ENCODE results near the gene MLEC. TPM values are rescaled to one million over a fixed set of nuclear protein-coding genes. Genes with fewer than 3 reads are reported as not detected.

The MLEC gene
- total RNA-seq, 1 donor from 2014 or later, result 124 TPM

DNA sequence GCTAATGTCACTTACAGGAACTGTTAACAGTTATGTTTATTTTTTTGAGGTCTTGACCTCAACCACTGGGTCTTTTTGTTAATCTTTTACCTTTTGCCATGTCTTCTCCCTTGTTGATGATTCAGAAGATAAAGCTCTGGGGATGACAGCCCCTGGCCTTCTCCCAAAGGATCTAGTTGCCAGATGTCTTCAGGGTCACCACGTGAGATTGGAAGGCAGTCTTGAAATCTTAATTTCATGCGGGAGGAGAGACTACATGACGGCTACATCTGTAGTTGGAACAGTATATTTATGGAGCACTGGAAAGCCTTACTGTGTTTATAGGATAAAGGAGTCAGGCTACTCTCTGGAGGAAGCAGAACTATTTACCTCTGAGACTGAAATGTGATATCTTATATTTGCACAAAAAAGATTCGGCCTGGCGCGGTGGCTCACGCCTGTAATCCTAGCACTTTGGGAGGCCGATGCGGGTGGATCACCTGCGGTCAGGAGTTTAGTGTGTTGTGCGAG lies 5.6 kb downstream of the MLEC start:
- TF ChIP-seq CTCF (conservative IDR thresholded peaks at IDR 0.05; ENCODE audit: low read depth, low read length), result no peak
- no peak overlapping the region for H3K4me3 ChIP-seq (ENCODE audit: low read depth, low read length)
- DNase-seq (ENCODE audit: low read depth), result no peak

DNA sequence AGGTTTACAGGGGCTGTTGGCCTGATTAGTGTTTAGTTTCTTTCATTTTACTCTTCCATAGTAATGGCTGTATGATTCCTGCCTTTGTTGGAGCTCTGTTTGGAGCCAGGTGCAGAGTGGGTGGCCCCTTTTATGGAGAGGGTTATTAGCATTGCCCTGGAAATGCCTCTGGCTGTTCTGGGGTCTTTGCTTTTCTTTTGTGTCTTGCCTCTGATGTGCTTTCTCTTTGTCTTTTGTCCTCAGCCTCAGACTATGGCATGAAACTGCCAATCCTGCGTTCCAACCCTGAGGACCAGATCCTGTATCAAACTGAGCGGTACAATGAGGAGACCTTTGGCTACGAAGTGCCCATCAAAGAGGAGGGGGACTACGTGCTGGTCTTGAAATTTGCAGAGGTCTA lies 6.9 kb downstream of the MLEC start:
- no peak for TF ChIP-seq CTCF (conservative IDR thresholded peaks at IDR 0.05; ENCODE audit: low read depth, low read length)
- DNase-seq (ENCODE audit: low read depth), result no peak

DNA sequence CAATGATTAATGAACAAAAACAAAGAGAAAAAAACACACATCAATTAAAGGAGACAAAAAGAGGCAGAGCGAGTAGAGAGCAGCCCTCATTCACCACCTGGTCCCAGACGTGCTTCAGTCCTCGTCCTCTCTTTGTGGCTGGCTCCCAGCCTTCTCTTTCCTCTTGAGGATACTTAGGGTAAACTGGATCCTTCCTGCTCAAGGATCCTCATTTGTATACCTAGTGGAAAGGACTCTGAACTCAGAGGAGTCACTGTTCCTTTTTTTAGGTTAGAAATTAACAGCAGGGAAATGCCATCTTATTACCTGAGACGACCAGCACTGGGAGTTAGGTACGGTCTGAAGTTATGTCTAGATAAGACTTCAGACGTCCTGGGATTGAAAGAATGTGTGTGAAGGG lies 9.7 kb downstream of the MLEC start:
- DNase-seq (ENCODE audit: low read depth), result no peak

More for the DNA sequence above, 6.9 kb downstream of the MLEC start:
- no peak overlapping the region for H3K4me3 ChIP-seq (ENCODE audit: low read depth, low read length)

DNA sequence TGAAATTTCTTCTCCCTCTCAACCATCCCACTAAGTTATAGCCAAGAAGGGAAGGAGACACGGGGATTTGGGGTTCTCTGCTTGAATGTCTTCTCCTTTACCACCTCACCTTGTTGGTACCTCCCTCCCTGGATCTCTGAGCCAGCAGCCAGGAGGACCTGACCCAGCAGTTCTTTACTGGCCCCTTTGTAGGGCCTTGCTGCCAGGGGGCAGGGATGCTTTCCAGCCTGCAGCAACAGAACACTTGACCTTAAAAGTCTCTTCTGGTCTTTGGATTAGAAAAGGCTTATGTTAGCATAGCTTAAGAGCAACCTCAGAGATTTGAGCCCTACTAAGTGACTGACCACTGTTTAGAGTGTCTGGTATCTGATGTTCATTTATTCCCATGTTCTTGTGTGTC lies 10.4 kb downstream of the MLEC start:
- H3K4me3 ChIP-seq (ENCODE audit: low read depth, low read length), result no peak overlapping the region
- TF ChIP-seq CTCF (conservative IDR thresholded peaks at IDR 0.05; ENCODE audit: low read depth, low read length), result no peak
- no peak for DNase-seq (ENCODE audit: low read depth)

More for the DNA sequence above, 9.7 kb downstream of the MLEC start:
- no peak overlapping the region for H3K4me3 ChIP-seq (ENCODE audit: low read depth, low read length)
- no peak for TF ChIP-seq CTCF (conservative IDR thresholded peaks at IDR 0.05; ENCODE audit: low read depth, low read length)

DNA sequence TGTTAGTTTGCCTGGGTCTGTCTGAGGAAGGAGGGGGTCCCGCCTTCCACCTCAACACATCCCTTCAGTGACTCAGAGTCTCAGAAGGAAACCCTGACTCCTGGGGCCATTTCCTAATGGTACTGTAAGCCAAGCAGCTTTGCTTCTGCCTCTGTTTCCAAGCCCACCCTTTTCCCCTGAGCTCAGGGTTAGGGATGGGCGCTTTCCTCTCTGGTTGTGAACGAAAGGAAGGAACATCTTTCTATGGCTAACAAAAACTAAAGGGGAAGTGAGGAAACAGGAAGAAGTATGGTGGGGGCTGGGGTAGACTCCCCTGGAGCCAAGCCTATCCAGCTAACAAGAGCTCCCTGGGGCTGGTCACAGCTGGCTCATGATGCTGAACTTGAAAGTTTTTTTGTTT lies 11.7 kb downstream of the MLEC start:
- no peak for TF ChIP-seq CTCF (conservative IDR thresholded peaks at IDR 0.05; ENCODE audit: low read depth, low read length)
- H3K4me3 ChIP-seq (ENCODE audit: low read depth, low read length), result no peak overlapping the region
- DNase-seq (ENCODE audit: low read depth), result no peak

GRCh38 chr12:120699553-120699952 lies 12.6 kb downstream of the MLEC start:
- no peak for TF ChIP-seq CTCF (conservative IDR thresholded peaks at IDR 0.05; ENCODE audit: low read depth, low read length)
- no peak overlapping the region for H3K4me3 ChIP-seq (ENCODE audit: low read depth, low read length)
- DNase-seq (ENCODE audit: low read depth), result no peak

- H3K4me3 ChIP-seq (ENCODE audit: low read depth, low read length), result no peak overlapping the region
- TF ChIP-seq CTCF (conservative IDR thresholded peaks at IDR 0.05; ENCODE audit: low read depth, low read length), result no peak
- DNase-seq (ENCODE audit: low read depth), result no peak
Measured at GRCh38 chr12:120700886-120701285, 13.9 kb downstream of the MLEC start.
